GM21390 (cell line): ENCODE data around the gene LARP4B.
"Not testable (repeated sequence)": the region's sequence is repeated elsewhere in the genome, so short reads cannot be mapped to it uniquely, and the experiment has no call there.

Experiments
- ATAC-seq: cut with Tn5 transposase; IDR thresholded peaks from one replicate; pipeline ENCODE4 v1.9.1; 2021; ENCODE audit not compliant: unreplicated experiment

LARP4B gene

DNA sequence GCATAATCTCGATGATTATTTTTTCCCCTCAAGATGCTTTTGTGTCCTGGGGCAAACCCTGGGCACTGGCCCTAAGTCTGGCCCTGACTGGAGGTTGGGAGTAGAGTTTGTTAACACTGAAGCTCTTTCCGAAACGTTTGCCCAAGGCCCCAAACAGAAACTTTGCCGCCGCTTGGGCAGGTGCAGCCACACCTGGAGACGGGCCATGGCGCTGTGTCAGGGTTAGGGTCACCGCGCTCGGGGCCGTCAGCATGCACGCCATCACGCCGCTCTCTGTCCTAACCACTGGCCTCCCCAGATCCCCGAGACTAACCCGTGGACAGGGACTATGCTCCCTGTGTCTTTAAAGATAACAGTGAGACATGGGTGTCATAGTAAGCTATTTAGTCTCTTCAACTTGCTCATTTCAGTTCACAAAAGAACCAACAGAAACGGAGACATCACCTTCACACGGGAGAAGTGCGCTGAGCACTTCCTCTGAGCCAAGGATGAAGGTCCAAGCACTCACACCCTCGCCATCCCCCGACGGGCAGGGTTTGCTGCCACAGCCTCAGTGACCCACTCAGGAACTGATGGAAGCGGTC, 156.8 kb downstream of the LARP4B start:
- no peak for ATAC-seq

DNA sequence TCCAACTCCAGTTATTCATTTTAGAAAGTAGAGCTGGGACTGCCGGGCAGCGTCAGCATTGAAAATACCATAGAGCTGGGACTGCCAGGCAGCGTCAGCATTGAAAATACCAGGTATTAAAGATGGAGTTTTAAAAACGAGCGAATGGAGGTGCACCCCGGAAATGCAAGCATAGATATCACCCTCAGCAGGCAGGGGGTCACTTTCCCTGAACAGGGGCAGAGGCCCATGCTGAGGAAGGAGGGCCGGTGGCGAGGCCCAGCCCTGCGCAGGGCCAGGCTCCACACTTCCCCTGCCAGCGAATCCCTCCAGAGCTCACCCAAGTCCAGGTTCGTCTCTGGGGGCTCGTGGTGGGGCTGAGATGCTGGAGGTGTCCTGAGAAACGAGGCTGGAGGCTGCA, 157.3 kb downstream of the LARP4B start:
- ATAC-seq = no peak

DNA sequence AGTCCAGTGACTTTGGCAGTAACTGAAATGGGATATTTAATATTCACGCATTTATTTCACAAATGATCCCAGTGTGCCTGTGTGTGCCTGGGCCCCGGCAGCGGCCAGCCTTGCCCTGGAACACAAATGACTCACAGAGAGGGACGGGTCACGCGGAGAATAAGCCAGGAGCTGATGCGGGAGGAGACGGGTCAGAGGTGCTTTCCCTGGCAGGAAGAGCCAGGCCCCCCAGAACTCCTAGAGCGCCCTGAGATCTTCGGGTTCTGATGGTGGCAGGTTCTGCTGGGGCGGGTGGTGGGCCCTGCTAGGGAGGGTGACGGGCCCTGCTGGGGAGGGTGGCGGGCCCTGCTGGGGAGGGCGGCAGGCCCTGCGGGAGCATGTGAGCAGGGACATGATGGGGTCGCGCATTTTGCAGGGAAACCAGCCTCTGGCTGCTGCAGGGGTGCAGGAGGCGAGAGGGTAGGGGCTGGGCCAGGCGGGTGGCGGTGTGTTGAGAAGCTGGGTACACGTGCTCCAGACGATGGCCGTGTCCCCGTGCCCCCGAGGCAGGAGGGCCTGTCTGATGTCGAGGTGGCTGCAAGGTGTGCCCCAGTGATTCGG, 157.8 kb downstream of the LARP4B start:
- ATAC-seq = no peak

- no peak for ATAC-seq
These were observed 159.3 kb downstream of the LARP4B start for GRCh38 chr10:772227-772637.

- ATAC-seq = no peak
These were observed 159.9 kb downstream of the LARP4B start for GRCh38 chr10:771647-772046.

GRCh38 chr10:770975-771374, 160.5 kb downstream of the LARP4B start:
- ATAC-seq = no peak

DNA sequence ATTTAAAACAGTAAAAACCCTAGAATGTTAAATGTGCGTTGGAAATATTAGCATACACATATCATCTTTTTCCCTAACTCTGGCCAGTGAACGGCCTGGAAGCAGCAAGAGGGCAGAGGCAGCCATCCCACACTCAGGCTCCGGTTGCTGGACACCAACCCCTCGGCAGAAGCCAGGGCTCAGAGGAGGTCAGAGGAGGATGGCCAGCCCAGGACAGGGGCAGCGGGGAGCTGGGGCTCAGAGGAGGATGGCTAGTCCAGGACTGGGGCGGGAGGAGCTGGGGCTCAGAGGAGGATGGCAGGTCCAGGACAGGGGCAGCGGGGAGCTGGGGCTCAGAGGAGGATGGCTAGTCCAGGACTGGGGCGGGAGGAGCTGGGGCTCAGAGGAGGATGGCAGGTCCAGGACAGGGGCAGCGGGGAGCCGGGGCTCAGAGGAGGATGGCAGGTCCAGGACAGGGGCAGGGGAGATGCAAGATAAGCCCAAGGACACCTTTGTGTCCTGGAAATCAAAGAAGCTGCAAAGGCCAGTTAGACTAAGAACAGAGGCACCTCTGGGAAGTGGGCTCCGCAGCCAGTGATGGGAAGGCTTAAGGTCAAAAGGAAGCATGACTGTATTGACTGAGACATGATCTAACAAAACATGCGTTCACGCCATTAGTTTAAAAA, 161.3 kb downstream of the LARP4B start:
- not testable (repeated sequence) for ATAC-seq

DNA sequence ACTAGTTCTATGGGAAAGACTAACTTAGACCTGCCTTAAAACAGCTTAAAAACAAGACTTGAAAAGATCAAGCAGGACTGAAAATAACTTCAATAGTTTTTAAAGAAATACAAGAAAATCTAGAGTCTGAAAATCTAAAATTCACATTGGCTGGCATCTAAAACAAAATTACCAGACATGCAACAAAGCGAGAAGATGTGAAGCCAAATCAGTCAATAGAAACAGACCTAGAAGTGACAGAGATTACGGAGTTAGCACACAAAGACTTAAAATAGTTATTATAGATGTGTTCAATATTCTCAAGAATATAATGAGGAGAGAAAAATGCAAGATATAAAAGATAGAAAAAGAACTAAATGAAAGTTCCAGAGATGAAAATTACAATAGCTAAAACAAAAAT, 163.7 kb downstream of the LARP4B start:
- ATAC-seq = no peak

GRCh38 chr10:767211-767610, 164.3 kb downstream of the LARP4B start:
- no peak for ATAC-seq

DNA sequence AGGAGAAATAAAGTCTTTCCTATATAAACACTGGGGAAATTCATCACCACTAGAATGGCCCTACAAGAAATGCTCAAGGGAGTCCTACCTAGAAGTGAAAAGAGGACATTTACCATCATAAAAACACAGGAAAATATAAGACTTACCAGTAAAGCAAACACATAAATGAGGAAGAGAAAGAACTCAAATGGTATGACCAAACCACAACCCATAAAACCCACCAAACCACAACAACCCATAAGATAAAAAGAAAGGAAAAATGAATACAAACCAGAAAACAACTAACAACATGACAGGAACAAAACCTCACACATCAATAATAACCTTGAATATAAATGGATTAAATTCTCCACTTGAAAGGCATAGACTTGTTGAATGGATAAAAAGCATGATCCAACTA, 170.1 kb downstream of the LARP4B start:
- ATAC-seq = no peak

GRCh38 chr10:760622-761021, 170.9 kb downstream of the LARP4B start:
- ATAC-seq = no peak

- no peak for ATAC-seq
These were observed 171.5 kb downstream of the LARP4B start for GRCh38 chr10:759898-760477.
